Mucosa of descending colon (tissue), 3 donors: ENCODE results near the gene TDRD9. TPM values are rescaled to one million over a fixed set of nuclear protein-coding genes. Genes with fewer than 3 reads are reported as not detected.

ENCODE experiments used
- ATAC-seq: fragments of 200-7000 bp; cut with Tn5 transposase; one replicate; pipeline ENCODE4 v1.9.1; 2020; ENCODE audit warnings: mild to moderate bottlenecking, moderate library complexity
- DNase-seq, 3 donors: peaks; one replicate each; pipeline ENCODE4 v3.0.0-alpha.2; 2020
- H3K36me3 ChIP-seq: fragments of 200-600 bp; one replicate; pipeline ENCODE4 v1.8.0; 2021; ENCODE audit warnings: low read depth, mild to moderate bottlenecking
- H3K4me1 ChIP-seq: fragments of 200-600 bp; one replicate; pipeline ENCODE4 v1.8.0; 2021; ENCODE audit warnings: low read depth, mild to moderate bottlenecking
- H3K4me3 ChIP-seq: fragments of 200-600 bp; one replicate; pipeline ENCODE4 v1.8.0; 2021; ENCODE audit warnings: mild to moderate bottlenecking
- H3K9me3 ChIP-seq: fragments of 200-600 bp; one replicate; pipeline ENCODE4 v1.8.0; 2021; ENCODE audit warnings: mild to moderate bottlenecking
- intact Hi-C, 2 donors: fragments of 100-400 bp; cut with DNase I in 1 of 2; cut with micrococcal nuclease in 1 of 2; formaldehyde crosslinking; loops; one replicate each; pipeline versions ENCODE4 v1.11.0 to v1.11.1; 2022; cut with DNase I, micrococcal nuclease
- total RNA-seq, 3 donors: library from RNA; stranded (reverse); fragmentation: NEBNext Ultra II Directional in 2 of 3; extraction: Animal tissue kit (Norgen Biotek cat#: 25700) in 2 of 3; gene quantifications; one replicate each; pipeline versions ENCODE4 v1.2.1 to v1.2.4, GENCODE V29; 2021 to 2023
- TF ChIP-seq, protein P1 (sequence below): fragments of 200-600 bp; IDR thresholded peaks from one replicate; pipeline ENCODE4 v1.8.0; 2022; ENCODE audit warnings: antibody characterized with exemption, mild to moderate bottlenecking
- donor health status: DM: no; HTN: no; CAD: no; lungs with moderate emphysema.
- donor health status: DM: no; HTN: no; CAD: no.
- donor health status: DM: no; HTN: yes; CAD: no.

Gene TDRD9
- total RNA-seq, 3 donors from 2014 or later, result 0.39 to 0.98 (median 0.63) TPM

DNA sequence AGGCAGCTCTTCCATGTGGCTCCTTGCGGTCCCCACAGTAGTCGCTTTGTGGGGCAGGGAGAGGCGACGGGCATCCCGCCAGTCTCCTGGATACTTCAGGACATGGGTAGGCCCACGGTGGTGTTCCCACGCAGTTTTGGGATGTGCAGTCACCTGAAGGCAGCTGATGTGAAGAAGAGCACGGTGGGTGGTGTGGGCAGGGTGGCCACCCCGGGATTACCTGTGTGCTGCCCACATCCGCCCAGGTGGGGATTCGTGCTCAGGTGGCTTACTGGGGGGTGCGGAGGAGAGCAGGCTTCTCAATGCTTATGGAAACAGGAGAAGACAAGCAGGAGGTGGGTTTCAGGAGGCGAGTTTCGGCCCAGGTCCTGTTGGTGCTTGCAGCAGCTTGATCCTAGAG lies 28.4 kb upstream of the TDRD9 start:
- intact Hi-C loops, result no loop called here
- TF ChIP-seq, protein P1, sequence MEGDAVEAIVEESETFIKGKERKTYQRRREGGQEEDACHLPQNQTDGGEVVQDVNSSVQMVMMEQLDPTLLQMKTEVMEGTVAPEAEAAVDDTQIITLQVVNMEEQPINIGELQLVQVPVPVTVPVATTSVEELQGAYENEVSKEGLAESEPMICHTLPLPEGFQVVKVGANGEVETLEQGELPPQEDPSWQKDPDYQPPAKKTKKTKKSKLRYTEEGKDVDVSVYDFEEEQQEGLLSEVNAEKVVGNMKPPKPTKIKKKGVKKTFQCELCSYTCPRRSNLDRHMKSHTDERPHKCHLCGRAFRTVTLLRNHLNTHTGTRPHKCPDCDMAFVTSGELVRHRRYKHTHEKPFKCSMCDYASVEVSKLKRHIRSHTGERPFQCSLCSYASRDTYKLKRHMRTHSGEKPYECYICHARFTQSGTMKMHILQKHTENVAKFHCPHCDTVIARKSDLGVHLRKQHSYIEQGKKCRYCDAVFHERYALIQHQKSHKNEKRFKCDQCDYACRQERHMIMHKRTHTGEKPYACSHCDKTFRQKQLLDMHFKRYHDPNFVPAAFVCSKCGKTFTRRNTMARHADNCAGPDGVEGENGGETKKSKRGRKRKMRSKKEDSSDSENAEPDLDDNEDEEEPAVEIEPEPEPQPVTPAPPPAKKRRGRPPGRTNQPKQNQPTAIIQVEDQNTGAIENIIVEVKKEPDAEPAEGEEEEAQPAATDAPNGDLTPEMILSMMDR, result no peak
- Histone ChIP-seq H3K9me3 (no peaks in the 10 kb centered on the region), H3K4me3 (no peak overlapping the region), H3K4me1 (peaks cover 35% of the 10 kb centered on the region), H3K36me3 (no peaks in the 10 kb centered on the region)
- peak in 1 of 3 donors; percentile 44 for DNase-seq
- ATAC-seq, result no peak

DNA sequence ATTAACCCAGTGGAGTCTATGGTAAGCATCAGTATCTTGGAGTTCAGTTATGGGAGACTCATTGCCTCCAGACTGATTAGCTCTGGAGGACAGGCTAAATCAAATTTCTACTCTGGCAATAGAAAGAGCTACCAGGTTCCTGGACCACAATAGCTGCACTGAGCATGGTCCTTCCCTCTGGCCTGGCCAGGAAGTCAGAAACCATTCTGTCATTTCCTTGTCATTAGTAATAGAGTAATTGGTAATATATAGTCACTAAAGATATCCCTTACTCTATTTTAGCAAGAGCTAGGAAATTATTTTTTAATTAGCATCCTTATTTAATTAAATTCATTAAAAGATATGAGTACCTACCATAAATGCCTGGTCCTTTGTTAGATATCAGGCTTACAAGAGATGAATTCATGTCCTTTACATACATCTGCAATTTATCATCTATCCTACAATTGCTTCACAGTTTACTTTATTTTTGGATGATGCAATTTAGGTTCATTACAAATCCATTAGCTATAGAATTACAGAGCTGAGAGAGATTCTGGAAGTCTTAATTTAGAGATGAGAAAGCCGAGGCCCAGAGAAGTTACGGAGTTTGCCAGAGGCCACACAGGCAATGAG lies 23.7 kb upstream of the TDRD9 start:
- Histone ChIP-seq H3K4me1 (peaks cover under 1% of the 10 kb centered on the region), H3K36me3 (no peaks in the 10 kb centered on the region), H3K9me3 (no peaks in the 10 kb centered on the region), H3K4me3 (no peak overlapping the region)
- intact Hi-C loops, result no loop called here
- ATAC-seq (no peak), DNase-seq (no peak)
- TF ChIP-seq, protein P1, result no peak

DNA sequence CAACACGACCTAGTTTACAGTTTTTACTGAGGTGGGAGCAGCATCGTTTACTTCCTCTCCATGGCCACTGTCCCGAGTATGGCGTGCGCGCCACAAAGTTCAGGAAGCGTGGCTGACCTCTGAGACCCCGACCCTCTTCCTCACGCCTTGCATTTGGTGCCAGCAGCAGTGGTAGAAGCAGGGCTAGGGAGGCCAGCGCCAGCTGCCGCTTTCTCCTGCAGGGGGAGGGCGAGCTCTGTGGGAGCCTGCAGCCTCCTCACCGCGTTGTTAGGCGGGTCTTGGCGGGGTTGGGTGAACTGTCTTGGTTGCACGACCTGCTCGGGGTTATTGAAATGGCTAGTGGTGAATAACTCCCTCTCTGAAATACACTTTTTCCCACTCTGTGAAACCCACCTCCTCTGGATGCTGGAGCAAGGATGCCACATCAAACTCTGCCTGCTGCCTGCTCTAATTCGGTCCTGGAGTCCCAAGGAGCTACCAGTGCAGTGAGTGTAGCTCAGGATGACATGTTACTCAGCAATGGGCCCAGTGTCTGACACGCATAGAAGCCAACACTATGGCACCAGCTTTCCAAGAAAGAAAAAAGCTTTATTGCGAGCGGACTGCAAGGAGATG lies 22.3 kb upstream of the TDRD9 start:
- DNase-seq (peak in 1 of 3 donors; percentile 40), ATAC-seq (no peak)
- no peaks in the 10 kb centered on the region for H3K36me3 ChIP-seq
- no peak overlapping the region for H3K4me3 ChIP-seq
- H3K4me1 ChIP-seq, result no peaks in the 10 kb centered on the region
- intact Hi-C loops, result no loop called here
- H3K9me3 ChIP-seq, result no peaks in the 10 kb centered on the region
- TF ChIP-seq, protein P1, result no peak

DNA sequence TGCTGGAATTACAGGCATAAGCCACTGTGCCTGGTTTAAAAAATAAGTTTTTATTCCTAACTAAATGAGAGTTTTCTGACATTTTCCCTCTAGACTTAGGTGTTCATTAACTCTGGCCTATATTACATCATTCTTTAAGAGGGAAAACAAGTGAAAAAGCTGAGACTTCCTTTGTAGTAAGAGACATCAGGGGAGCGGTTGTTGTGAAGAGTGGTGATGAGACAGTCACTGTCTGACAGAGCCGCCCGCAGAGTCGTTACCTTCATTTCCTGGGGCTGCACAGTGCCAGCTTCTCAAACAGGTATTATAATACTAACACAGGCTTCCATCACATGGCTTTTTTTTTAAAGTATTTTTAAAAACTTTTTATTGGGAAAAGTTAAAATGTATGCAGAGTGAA lies 19.7 kb upstream of the TDRD9 start:
- Histone ChIP-seq H3K4me1 (no peaks in the 10 kb centered on the region), H3K9me3 (no peaks in the 10 kb centered on the region), H3K36me3 (no peaks in the 10 kb centered on the region), H3K4me3 (no peak overlapping the region)
- TF ChIP-seq, protein P1, result no peak
- peak in 1 of 3 donors; percentile 19 for DNase-seq
- intact Hi-C loops, result no loop called here
- no peak for ATAC-seq

DNA sequence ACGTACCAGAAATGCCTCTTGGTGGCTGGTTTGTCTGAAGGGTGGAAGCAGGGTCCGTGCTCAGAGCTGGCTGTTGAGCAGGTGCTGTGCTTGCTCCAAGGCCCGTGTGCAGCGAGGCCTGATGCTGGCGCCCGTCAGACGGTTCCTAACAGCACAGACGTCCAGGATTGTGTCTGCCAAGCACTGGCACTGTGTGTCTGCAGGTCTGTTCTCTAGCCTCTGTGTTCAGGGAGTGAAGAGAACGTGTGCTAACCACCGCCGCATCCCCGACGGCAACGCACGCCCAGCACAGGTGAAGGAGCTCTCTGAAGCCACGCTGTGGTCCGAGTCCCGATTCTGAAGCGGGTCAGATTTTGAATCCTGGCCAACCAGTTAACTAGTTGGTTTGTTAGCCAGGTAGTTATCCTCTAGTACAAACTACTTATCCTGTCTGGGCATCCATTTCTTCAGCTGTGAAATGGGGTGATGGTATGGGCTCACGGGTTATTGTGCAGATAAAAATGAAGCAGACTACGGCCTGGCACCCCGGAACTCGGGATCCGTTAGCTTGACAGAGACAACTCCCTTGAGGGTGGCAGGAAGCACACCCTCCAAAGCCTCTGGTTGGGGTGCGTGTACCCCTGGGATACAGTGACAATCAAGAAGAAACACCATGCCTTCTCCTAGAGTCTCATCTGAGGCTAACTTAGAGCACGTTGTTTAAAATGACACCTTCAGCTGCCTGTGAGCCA lies 18.6 kb upstream of the TDRD9 start:
- TF ChIP-seq, protein P1, result no peak
- no peaks in the 10 kb centered on the region for H3K36me3 ChIP-seq
- intact Hi-C loops, result loop anchor here (5.0 kb wide), 1 partner anchor 102 kb away; no protein-coding TSS in a partner anchor

More for the DNA sequence above, 18.6 kb upstream of the TDRD9 start:
- DNase-seq (peak in 1 of 3 donors; percentile 13), ATAC-seq (no peak)
- H3K4me1 ChIP-seq, result no peaks in the 10 kb centered on the region
- H3K9me3 ChIP-seq, result no peaks in the 10 kb centered on the region
- no peak overlapping the region for H3K4me3 ChIP-seq
